HG03457 (cell line): Measurements from ENCODE around the gene TRRAP.

Source experiments
- ATAC-seq: cut with Tn5 transposase; IDR thresholded peaks from one replicate; pipeline ENCODE4 v1.9.1; 2021; ENCODE audit warnings: moderate number of reproducible peaks; ENCODE audit not compliant: unreplicated experiment

TRRAP gene

DNA sequence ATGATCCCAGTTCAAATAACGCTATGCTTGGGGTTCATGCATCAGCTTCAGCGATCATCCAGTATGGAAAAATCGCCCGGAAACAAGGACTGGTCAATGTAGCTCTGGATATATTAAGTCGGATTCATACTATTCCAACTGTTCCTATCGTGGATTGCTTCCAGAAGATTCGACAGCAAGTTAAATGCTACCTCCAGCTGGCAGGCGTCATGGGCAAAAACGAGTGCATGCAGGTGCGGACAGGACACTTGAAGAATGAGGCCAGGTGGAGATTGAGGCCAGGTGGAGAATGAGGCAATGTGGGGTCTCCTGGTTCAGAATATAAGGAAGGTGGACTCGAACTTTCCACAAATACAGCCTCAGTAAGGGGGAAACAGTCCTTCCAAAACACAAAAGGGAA, 105.8 kb downstream of the TRRAP start:
- no peak for ATAC-seq

DNA sequence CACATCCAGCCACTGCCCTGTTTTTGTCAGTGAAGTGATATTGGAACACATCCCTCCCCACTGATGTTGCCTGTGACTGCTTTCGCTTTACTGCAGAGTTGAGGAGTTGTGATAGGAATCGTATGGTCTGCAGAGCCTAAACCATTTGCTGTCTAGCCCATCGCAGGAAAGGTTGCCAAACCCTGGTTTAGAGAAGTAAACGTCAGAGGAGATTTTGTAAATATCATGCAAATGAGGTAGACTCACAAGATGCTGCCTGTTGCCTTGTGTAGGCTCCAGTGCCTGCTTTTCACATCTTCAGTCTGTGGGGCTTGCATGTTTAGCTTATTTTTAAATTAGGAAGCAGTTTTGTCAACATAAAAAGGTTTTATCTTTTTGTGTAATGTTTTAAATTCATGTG, 107.1 kb downstream of the TRRAP start:
- no peak for ATAC-seq

DNA sequence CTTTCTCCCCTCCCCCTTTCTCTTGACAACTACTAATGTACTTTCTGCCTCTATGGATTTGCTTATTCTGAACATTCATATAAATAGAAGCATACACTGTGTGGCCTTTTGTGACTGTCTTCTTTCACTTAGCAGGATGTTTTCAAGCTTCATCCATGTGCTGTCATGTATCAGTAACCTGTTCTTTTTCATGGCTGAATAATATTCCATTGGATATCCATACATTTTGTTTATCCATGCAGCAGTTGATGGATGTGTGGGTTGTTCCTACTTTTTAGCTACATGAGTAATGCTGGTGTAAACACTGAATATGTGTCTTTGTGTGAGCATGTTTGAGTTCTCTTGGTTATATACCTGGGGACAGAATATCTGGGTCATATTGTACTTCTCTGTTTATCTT, 107.6 kb downstream of the TRRAP start:
- ATAC-seq: no peak

DNA sequence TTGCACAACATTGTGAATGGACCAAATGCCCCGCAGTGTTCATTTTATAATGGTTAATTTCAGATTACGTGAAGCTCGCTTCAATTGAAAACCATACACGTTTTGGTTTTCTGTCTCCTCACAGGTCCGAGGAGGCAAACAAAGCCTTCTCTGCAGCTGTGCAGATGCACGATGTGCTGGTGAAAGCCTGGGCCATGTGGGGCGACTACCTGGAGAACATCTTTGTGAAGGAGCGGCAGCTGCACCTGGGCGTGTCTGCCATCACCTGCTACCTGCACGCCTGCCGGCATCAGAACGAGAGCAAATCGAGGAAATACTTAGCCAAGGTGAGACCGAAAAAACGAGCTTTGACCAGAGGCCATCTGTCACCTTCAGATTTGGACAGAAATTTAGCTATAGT, 110.3 kb downstream of the TRRAP start:
- no peak for ATAC-seq

DNA sequence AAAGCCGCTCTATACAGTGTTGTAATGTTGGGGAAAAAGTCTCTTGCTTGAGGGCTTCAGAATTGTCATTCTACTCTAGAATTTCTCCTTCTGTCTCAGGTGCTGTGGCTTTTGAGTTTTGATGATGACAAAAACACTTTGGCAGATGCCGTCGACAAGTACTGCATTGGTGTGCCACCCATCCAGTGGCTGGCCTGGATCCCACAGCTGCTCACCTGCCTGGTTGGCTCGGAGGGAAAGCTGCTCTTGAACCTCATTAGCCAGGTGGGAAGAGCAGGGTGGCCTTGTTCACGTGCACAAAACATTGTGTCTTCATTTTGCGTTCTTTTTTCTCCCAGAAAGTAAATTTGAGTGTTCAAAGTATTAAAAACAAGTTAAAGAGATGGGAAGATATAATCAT, 112.0 kb downstream of the TRRAP start:
- ATAC-seq: no peak

DNA sequence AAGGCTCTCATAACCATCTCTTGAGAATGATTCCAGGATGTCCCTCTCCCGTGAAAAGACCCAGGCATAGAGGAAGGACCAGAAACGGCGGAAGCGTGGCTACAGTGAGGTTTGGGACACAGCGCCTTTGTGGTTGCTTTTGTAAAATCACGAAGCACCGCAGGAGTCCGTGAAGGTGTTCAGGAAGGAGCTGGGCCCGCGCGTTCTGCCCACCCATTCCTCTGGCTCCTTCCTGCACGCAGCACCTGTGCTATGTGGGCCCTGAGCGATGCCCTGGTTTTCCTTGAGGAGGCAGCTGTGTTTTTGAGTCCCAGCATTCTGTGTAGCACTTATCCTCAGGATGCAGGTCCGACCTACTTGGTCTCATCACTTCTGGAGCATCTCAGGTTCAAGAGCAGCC, 112.8 kb downstream of the TRRAP start:
- ATAC-seq: no peak

DNA sequence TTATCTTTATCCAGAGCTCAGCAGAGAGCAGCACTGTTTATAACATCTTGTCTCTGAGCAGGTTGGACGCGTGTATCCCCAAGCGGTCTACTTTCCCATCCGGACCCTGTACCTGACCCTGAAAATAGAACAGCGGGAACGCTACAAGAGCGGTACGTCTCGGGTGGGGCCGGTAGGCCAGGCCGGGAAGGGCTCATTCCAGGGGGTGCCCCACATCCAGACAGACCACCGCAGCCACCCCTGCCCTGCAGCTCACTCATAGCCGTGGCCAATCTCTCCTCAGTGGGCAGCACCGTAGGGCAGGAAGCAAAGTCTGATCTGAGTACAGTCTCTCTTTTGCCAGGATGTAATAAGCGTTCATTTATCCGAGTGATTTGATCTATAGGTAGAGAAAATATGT, 113.7 kb downstream of the TRRAP start:
- no peak for ATAC-seq

DNA sequence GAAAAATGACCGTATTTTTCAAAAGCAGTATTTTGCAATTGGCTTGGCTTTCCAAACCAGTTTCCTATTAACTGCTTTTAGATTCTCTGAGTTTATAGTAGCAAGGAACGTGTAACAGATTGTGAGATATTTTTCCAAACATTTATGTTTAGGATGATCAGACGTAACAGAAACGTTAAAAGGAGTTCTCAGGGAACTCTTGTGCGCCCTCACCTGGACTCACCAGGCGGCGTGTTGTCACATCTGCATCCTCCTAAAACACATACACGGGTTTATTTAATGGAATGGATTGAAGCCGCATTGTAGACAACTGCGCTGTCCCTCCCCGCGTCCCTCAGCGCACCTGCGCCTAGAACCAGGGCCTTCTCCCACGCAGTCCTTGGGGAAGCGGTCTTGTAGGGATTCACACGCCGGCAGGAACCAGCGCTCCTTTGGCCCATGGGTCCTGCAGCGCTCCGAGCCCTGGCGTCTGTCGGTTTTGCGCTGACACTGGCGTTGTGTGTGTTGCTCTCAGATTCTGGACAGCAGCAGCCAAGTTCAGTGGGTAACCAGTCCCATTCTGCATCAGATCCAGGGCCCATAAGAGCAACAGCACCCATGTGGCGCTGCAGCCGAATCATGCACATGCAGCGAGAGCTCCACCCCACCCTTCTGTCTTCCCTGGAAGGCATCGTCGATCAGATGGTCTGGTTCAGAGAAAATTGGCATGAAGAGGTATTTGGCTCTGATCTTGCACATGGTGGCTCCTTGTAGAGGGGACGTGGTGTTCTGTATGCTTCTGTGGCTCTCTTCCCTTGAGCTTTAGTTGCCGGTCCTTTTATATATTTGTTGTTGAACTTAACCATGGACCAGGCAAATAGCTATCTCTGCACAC, 114.9 kb downstream of the TRRAP start:
- ATAC-seq: no peak

DNA sequence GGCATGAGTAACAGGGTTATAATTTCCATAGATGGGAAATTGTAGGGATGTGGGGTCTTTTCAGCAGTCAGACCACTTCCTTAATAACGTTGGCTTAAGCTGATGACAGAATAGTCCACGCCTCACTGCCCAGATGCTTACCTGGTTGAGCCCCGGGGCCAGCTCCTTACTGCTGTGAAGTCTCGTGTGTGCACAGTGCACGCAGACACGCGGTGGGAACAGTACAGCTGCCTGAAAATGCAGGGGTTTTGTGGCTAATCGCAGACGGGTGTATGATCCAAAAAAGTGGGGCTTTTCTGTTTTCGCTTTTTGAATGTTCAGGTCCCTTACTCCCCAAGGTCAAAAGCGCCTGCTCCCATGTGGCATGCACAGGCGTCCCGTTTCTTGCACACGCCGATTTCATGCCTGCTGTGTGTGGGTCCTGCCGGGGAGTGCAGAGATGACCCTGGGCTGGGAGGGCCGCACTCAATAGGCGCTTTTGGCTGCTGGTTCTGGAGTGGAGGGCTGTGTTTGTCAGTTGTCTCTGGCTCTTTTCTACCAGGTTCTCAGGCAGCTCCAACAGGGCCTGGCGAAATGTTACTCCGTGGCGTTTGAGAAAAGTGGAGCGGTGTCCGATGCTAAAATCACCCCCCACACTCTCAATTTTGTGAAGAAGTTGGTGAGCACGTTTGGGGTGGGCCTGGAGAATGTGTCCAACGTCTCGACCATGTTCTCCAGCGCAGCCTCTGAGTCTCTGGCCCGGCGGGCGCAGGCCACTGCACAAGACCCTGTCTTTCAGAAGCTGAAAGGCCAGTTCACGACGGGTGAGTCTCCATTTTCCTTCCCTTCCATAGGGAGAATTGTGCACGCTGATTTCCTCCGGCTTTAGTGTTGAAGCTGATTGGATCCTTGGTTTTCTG, 116.0 kb downstream of the TRRAP start:
- no peak for ATAC-seq

DNA sequence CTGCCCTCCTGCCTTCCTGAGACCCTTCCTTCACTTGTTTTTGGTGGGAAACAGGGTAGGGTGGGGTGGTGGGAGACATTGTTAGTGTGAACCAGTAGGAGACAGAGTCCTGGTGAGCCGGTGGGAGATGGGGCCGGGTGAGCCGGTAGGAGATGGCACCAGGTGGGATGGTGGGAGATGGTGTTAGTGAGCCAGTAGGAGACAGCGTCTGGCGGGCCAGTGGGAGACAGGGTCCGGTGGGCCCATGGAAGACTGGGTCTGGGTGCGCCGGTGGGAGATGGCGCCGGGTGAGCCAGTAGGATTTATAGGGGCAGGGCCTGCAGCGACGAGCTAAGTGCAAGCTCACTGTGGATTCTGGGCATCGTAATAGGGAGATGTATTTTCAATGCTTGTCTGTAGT, 116.8 kb downstream of the TRRAP start:
- no peak for ATAC-seq

DNA sequence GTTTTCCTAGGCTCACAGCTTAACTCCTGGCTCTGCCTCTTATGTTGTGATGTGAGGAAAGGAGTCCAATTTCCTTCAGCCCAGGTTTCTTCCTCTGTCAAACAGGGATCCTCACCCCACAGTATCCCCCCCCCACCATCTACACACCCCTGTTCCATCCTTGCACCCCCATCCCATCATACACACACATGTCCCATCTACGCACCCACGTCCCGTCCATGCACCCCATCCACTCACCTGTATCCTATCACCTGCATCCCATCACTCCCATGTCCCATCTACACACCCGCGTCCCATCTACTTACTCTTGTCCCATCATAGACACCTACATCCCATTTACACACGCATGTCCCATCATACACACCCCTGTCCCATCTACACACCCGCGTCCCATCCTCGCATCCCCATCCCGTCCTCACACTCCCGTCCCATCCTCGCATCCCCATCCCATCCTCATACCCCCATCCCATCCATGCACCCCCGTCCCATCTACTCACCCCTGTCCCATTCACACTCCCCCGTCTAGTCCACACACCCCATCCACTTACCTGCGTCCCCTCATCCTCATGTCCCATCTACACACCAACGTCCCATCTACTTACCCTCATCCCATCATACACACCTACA, 117.3 kb downstream of the TRRAP start:
- ATAC-seq: no peak

DNA sequence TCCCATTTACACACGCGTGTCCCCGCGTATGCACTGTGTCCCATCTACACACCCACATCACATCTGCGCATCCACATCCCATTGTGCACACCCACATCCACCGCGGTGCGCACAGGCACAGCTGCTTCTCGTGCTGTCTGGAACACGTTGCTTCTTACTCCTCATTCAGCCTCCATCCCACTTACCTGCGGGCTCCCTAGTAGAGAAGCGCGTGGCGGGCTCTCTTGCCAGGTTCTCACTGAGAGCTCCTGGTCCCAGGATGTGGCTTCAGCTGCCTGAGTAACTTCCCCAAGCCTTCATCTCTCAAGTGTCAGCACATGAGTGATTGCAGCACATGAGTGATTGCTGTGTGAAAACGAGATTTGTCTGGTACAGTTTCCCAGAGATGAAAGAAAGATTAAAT, 117.8 kb downstream of the TRRAP start:
- ATAC-seq: no peak

DNA sequence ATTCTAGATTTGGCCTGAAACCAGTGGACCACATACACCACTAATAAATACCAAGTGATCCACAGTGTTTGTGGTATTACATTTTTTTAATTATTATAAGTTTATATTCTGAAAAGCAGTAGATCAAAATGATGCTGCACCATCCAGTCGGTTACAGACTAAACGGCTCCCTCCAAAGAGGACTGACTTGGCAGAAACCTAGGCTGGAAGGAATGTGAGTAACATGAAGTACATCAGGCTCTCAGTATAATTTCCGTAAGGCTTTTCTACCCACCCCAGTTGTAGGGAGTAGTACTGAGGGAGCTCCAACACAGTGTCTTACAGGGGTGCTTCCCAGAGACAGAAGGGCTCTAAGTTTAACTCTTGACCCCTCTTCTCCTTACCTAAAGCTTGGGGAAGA, 119.5 kb downstream of the TRRAP start:
- no peak for ATAC-seq

DNA sequence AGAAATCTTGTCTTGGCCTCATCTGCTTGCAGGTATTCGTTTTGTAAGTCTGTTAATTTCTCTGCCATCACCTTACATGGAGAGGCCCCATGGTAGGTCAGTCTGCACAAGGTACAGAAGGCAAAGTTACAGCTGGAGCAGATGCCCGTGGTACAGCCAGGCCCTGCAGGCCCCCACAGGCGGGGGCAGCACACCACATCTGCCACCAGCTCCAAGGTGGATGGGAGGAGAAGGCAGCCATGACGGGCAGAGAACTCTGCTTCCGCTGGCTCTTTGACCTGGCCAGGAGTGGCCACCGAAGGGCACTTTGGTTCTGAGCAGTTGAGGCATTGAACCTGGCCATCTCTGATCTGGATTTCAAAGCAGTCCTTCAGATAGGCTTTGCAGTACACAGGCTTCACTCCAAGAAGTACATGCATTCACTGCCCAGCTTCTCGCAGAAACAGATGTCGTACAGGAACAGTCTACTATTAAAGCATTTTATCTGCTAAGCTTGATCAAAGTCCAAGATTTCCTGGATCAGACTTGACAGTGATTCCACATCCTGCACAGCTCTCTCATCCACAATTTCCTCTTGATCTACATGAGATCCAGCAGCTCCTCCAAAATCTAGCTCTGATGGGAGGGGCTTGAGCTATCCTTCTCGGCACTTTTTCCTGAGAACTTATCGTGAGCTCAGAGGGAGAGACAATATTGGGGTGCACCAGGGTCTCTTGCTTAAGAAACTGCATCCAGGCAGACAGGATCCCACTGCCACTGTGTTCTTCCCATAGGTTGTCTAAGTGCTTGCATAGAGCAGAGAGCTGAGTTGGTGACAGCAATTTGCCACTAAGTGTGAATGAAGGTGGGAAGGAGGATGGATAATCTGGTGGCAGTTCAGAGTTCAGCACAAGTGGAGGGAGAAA, 120.7 kb downstream of the TRRAP start:
- ATAC-seq: no peak

DNA sequence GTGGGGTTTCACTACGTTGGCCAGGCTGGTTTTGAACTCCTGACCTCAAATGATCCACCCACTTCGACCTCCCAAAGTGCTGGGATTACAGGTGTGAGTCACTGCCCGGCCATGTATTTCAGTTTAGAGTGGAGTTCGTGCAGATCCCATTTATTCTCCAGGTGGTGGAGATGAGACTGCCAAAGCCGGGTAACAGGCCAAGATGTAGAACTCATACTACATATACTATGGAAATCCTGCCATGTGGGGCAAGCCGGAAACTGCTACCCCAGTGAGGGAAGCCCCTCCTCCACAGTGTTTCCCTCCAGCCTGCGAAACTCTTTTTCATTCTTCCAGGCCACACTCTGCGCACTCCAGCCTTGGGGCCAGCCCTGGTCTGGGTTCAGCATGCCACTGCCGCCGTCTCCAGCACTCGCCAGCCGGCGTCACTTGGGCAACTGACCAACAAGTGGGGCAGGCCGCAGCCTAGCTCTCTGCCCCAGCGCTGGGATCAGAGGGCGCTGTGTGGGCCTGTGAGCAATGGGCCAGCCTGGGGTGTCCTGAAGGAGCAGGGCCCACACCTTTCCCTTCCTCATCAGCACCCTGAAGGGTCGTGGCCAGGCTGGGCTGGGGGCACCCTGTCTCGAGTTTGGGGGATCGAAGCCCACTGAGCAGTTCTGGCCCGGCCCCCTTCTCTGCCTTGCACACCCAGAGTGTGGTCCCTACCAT, 122.0 kb downstream of the TRRAP start:
- ATAC-seq: no peak

DNA sequence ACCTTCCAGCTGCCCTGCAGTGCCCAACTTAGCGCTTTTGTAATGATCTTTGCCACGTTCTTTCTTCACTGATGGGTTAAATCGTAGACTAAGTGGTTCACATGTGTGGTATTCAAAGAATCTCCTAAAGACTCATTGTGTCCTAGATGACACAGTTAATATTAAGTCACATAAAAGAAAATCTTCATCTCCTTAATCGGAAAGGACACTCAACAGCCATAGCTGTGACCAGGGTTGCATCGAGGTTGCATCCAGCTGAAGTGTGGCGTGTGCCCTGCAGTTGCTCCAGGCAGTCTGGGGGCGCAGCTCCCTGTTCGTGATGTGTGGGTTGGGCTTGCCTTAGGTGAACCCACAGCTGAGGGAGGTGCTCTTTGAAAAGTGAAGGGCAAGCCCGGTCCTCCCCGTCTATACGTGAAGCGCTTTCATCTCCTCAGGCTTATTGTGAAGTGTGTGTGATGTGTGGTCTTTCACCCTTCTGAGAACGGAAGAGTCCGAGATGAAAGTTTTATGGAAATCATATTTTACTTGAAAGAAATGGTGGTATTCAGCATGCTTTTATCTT, 122.7 kb downstream of the TRRAP start:
- ATAC-seq: no peak

DNA sequence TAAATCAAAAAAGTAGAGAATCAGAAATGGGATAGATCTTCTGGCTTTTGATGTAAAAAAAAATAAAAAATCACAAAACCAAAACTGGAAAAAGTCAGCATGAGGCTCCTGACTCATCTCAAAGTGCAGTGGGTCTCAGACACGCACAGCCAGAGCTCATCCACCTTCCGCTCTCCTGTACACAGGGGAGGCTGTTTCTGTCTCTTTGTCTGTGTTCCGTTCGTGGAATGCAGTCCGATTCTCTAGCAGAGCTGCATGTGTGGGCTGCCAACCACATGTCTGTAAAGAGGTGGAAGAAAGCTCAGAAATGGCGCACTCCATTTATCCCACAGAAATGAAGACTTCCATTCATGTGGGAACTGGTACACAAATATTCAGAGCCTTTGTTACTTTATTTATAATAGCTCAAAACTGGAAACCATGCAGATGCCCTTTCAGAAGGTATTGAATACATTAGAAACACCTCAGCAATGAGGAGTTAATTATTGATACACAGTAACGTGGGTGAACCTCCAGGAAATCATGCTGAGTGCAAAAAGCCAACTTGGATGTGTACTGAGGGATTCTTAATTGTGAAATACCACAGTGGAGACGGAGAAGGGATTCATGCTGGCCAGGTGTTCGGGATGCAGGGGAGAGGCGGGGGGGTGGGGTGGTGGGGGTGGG, 123.3 kb downstream of the TRRAP start:
- no peak for ATAC-seq

DNA sequence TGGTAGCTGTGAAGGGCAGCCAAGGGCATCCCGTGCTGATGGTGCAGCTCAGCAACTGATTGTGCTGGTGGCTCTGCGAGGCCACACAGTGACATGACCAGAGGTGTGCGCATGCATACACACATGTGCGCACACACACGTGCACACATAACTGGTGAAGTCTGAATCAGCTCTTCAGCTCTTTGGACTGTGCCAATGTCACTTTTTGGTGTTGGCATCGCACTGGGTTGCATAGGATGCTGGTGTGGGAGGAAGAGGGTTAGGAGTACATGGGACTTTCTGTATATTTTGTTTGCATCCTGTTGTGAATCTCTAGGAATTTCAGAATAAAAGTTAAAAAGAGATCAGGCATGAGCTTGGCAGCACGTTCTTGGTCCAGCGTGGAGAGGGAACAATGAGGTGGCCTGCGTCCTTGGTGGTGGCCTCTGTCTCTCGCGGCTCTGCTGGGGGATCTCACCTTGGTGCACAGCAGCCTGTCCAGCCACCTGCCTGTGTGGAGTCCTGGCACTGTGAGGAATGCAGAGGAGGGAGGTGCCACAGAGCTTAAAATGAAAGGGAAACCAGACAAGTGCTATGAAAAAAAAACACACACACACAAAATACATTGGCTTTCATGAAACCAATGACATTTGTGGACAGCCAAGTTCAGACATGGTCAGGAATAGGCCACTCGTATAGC, 124.0 kb downstream of the TRRAP start:
- no peak for ATAC-seq

DNA sequence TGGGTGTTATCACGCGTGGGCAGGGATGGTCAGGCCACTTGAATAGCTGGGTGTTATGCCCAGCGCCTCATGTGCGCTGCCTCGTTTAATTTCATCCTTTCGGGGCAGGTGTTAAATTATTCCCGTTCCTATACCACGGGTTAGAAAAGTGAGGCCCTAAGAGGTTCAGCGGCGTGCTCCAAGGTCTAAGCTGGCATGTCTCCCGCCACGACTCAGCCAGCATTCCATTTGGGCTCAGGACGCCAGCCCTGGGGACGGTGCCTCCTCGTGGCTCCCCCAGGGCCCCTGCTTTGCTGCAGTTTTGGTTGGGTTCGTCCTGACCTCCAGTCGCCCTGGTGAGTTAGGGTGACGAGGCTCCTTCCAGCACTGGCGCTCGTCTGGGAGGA, 124.5 kb downstream of the TRRAP start:
- no peak for ATAC-seq
